ENCODE data around the gene FOXP1.

The FOXP1 gene

DNA sequence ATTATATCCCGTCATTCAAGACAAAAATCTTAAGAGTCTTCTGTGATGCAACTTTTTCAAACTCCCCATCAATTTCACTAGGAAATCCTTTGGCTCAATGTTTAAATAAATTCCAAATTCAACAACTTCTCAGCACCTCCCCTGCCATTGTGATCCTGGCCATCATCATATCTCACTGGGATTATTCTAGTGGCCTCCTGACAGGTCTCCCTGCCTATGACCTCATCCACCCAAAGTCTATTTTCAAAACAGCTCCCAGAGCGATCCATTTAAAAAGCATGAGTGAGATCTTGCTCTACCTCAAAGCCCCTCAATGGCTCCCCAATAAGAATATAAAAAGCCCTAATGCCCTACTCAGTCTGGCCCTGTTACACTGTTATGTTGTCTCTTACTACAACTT lies 293.2 kb downstream of the FOXP1 start:
- no peak for DNase-seq

DNA sequence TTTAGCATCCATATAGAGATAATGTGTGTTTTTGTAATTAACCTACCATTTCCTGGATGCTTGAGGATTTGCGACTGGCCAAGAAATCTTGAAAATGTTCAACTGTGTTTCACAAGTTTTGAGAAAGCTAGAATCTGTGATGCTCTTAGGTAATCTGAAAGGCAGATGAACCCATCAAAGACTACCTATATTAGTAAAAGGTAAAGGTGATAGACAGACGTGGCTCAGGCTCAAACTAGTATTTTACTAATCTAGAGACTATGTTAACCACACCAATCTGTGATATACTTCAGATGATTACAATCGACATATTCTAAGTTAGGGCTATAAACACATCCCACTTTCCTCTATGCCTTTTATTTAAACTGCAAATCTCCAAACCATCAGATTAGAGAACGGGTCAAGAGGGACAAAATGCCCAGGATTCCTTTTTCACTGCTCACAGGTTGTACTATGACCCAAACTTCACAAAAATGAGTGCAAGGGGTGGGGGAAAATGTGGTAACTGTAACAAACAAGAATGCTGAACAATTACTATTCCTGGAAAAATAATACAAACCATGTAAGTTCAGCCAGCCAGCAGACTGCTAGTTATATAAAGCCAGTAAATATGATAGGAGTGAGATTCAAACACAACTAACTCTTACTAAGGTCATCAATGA lies 295.1 kb downstream of the FOXP1 start:
- no peak for DNase-seq

DNA sequence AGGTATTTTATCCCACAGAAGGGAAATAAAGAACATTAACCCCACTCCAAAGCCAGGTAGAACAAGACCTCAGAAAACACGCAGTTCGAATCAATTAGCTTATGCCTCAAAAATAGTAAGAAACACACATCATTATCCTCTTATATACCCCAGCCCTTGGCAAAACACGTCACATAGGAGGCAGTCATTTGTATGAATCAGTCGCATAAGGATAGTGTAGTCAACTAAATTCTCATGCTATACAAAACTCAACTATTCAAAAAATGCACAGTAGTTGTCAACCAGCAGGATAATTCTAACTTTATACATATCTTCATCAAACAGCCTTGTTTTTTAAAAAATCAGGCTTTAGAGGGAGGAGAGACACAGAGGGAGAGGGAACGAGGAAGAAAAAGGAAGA lies 298.4 kb downstream of the FOXP1 start:
- DNase-seq = no peak

DNA sequence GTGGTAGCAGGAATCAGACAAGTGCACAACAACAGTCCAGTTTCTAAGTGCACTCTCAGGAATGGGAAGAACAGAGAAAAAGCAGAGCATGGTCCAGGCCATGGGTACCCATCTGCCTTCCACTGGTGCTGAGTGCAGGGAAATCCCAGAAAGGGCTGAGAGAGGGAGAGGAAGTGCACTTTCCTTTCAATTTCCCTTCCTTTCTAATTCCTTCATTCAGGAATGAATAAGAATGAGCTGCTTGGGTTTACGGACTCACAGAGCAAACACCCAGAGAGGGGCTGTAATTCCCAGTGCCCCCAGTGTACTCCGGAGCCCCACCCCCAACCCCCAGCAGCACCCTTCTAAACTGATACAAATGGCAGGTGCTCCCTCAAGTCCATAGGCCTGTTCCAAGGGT lies 300.6 kb downstream of the FOXP1 start:
- DNase-seq = no peak

GRCh38 chr3:71281280-71281679 lies 302.2 kb downstream of the FOXP1 start:
- no peak for DNase-seq

DNA sequence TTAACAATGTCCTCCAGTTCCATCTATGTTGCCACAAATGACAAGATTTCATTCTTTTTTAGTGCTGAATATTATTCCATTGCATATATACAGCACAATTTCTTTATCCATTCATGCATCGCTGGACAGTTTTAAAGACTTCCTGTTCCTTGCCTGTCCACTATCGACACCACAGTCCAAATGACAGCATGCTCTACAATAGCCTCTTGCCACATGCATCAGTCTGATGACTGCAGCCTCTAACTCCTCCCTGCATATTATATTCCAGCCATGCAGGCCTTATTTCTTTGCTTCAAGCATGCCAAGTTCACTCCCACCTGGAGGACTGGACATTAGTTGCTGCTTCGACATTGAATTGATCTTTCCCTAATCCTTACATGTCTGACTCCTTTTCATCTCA lies 306.2 kb downstream of the FOXP1 start:
- DNase-seq = no peak

DNA sequence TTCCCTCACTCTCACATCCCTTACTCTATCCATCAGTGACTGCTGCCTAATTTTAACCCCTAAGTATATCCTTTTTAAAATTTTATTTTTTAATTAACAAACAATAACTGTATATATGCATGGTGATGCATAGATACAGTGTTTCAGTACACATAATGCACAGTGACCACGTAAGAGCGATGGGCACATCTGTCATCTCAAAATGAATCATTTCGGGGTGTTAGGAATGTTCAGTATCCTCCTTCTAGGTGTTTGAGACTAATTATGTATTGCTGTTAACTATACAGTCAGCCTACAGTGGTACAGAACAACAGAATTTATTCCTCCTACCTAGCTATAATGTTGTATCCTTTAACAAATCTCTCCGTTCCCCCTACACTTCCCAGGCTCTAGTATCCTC lies 307.0 kb downstream of the FOXP1 start:
- no peak for DNase-seq

DNA sequence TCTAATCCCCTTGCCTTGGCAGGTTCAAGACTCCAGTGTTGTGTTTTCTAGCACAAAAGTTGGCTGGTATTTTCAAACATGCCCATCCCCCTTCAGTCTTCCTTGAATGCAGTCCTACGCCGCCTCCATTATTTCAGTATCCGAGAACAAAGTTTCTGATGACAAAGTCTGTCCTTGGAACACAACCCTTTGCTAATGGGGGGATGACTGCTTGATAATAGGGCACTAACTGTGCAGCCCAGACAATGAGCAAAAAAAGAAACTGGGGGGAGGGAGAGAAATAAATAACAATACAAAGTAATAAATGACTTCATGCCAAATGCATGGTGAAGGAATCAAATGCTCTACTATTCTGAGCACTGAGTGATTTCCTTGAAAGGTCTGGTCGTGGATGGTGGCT lies 310.1 kb downstream of the FOXP1 start:
- DNase-seq = no peak

DNA sequence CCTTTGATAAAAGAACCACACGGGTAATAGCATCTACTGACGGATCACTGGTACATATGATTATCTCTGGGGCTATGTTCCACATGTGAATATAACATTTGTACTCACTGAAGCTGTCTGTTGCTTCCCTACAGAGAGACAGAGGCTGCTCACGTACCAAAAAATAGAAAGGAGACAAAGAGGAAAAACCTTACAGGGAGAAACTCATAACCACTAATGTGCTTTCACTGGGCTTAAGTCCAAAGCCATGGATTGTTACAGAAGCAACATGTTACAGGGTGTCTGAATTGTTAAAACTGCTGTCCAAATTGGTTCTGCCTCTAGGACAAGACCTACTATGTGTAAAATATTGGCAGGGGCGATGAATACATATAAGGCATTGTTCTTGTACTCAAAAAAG lies 311.9 kb downstream of the FOXP1 start:
- no peak for DNase-seq

- DNase-seq = no peak
Measured at GRCh38 chr3:71269906-71270305, 313.6 kb downstream of the FOXP1 start.

DNA sequence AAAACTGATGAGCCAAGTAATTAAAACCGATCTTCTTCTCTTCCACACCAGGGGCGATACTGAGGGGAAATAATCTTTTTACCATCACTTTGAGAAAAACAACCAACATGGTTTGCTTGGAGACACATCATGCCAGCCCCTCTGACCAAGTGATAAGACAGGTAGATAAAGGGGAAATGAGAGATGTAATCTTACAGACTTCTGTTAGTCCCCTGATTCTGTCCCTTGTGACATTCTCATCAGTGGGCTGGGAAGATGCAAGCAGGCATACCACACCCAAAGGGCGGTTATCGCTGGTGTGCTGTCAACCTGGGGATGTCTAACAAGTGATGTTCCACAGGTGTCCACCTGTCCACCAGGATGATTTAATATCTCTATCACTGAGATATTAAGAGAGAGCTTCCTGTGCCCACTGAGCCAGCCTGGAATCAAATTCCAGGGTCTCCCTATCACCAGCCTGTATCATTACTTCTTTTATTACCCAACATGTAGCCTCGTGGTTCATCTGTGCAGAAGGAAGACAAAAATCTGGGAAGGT lies 315.0 kb downstream of the FOXP1 start:
- DNase-seq = no peak

DNA sequence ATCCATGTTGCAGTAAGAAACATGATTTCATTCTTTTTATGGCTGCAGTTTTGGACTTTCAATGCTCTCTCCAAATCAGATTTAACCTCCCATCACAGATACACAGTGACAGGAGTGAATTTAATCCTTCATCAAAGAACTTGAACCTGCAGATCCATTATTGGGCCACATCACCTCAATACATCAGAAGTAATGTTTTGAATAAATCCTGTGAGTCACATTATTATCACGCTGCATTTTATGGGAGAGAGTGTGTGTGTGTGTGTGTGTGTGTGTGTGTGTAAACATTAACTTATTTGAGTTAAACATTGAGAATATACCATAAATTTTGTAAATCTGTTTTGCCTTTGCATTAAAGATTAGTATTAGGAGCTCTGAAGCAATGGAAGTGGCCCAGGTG lies 316.7 kb downstream of the FOXP1 start:
- DNase-seq = no peak

GRCh38 chr3:71265365-71265915 lies 318.1 kb downstream of the FOXP1 start:
- DNase-seq = no peak

GRCh38 chr3:71264840-71265239 lies 318.7 kb downstream of the FOXP1 start:
- no peak for DNase-seq

GRCh38 chr3:71262364-71263265 lies 320.9 kb downstream of the FOXP1 start:
- DNase-seq = no peak

GRCh38 chr3:71260782-71261181 lies 322.7 kb downstream of the FOXP1 start:
- no peak for DNase-seq

GRCh38 chr3:71258526-71258925 lies 325.0 kb downstream of the FOXP1 start:
- no peak for DNase-seq

DNA sequence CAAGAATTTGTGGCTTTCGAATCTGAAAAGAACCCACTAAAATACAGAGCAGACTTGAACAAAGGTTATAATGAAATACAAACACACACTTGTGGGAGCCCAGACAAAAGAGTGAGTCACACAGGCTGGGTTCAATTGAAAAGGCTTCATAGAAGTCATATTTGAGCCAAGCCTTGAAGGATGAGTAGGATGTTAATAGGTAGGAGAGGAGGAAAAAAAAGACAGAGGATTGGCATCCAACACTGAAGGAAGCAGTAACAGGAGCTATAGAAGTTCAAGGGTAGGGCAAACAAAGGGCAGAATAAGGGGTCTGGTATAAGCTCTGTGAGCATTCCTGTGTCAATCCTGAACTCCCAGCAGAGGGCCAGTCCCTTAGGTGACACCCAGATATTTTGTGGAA lies 325.4 kb downstream of the FOXP1 start:
- no peak for DNase-seq

GRCh38 chr3:71255498-71255897 lies 328.0 kb downstream of the FOXP1 start:
- DNase-seq = no peak

GRCh38 chr3:71254281-71255057 lies 329.1 kb downstream of the FOXP1 start:
- DNase-seq = no peak

DNA sequence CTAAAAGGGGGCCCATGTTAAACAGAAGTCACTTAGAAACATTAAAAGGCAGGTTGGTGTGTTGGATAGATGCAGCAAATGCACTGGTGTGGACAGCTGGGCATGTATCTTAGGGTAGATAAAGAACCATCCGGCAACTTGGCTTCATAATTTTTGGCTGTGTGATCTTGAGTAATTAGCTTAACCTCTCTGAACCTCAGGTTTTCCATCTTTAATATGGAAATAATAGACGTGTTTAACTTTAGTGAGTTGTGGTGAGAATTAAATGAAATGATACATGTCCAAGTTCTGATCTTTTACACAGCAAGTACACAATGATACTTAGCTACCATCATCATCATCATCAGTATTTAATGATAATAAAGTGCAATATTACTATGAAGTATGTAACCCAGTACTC lies 330.4 kb downstream of the FOXP1 start:
- DNase-seq = no peak

DNA sequence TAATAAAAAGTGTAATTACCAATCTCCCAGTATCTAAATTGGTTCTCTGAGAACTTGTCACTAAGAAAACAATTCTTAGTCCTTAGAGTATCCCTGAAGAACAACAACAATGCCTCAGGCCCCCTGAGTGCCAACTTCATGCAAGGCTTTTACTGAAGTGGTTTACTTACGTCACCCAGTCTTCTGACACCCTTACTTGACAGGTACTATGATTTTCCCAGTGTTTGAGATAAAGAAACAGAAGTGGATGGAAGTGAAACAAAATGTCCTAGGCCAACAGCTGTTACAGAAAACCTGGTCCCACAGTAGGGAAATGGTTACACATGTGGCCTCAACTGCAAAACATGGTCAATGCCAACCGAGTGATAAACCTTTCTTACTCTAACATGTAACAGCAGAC lies 331.1 kb downstream of the FOXP1 start:
- no peak for DNase-seq

DNA sequence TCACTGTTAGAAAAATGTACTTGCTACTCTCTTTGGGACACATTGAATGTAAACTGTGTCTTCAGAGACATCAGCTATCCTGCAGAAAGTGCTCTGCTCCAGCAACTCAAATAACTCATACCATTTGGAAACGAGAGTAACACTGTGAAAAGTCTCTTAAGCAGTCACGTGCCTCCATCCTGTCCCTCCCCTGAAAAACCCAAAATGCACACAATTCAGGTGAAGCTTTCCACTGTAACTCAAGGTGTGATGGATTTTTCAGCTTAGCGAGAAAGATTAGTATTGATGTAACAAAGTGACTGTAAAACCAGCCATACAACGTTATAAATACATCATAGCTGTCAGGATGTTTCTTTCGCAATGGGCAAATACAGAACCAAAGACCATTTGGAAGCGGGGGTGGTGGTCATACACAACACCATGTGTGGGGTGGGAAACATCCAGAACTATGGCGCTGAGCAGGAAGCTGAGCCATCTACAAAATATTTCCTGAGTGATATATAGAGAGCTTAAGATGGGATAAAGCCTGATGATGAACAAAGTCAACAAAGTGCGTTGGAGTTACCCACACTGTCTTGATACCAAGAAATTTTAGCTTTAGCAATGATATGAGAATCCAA lies 332.3 kb downstream of the FOXP1 start:
- no peak for DNase-seq
